ENCODE data around the gene ZFYVE27.

DNA sequence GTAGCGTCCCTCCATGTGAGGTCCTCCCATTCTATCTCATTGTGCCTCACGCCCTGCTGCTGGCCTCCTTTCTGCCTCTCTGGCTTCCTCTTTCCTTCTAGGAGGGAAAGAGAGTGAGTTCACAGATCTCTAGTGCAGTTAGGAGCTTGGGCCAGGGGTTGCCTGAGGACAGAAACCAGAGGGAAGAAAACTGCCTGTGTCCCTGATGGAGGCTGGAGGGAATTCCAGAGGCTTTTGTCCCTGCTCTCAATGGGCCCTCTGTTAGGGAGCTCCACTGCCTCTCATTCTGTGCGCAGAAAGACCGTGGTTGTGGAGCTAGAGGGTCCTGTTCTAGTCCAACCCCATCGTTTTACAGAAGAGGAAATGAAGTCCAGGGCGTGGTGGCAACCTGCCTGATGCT, 18.8 kb upstream of the ZFYVE27 start:
- no peak for TF ChIP-seq POLR2A (IDR thresholded peaks at IDR 0.05)
- TF ChIP-seq, protein P1, sequence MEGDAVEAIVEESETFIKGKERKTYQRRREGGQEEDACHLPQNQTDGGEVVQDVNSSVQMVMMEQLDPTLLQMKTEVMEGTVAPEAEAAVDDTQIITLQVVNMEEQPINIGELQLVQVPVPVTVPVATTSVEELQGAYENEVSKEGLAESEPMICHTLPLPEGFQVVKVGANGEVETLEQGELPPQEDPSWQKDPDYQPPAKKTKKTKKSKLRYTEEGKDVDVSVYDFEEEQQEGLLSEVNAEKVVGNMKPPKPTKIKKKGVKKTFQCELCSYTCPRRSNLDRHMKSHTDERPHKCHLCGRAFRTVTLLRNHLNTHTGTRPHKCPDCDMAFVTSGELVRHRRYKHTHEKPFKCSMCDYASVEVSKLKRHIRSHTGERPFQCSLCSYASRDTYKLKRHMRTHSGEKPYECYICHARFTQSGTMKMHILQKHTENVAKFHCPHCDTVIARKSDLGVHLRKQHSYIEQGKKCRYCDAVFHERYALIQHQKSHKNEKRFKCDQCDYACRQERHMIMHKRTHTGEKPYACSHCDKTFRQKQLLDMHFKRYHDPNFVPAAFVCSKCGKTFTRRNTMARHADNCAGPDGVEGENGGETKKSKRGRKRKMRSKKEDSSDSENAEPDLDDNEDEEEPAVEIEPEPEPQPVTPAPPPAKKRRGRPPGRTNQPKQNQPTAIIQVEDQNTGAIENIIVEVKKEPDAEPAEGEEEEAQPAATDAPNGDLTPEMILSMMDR (IDR thresholded peaks at IDR 0.05), result no peak

Measured in adrenal gland (tissue), 5 donors.